T-helper 2 cell treated with Interferon-gamma antibody and Interleukin-4, amounts not matched to agents 5 μg/mL and 100 μg/mL, for 36 hours (primary cell): Measurements from ENCODE around the gene FCGBP.
A peak's percentile ranks its signal among the peaks of the same experiment; 100 is the strongest.

Source experiments
- DNase-seq: peaks from one replicate; pipeline ENCODE4 v3.0.0; 2021; ENCODE audit warnings: low spot score
- H3K27ac Mint-ChIP-seq: one replicate; pipeline ENCODE4 v1.8.0; 2021; ENCODE audit warnings: mild to moderate bottlenecking, mixed read lengths
- H3K27me3 Mint-ChIP-seq: one replicate; pipeline ENCODE4 v1.8.0; 2021; ENCODE audit warnings: low read depth, mixed read lengths
- H3K36me3 Mint-ChIP-seq: one replicate; pipeline ENCODE4 v1.8.0; 2021; ENCODE audit warnings: low read depth, mixed read lengths
- H3K4me1 Mint-ChIP-seq: one replicate; pipeline ENCODE4 v1.8.0; 2021; ENCODE audit warnings: low read depth, mixed read lengths
- H3K4me3 Mint-ChIP-seq: one replicate; pipeline ENCODE4 v1.8.0; 2022; ENCODE audit warnings: mild to moderate bottlenecking, moderate library complexity, mixed read lengths
- H3K9me3 Mint-ChIP-seq: one replicate; pipeline ENCODE4 v1.8.0; 2021; ENCODE audit warnings: mixed read lengths

The FCGBP gene

GRCh38 chr19:39937787-39938186 lies 3.4 kb upstream of the FCGBP start:
- H3K4me3 Mint-ChIP-seq: no peak overlapping the region
- no peak overlapping the region for H3K27ac Mint-ChIP-seq
- H3K4me1 Mint-ChIP-seq: peaks cover 61% of the 10 kb centered on the region
- H3K27me3 Mint-ChIP-seq: no peaks in the 10 kb centered on the region
- H3K9me3 Mint-ChIP-seq: peaks cover 27% of the 10 kb centered on the region
- no peak for DNase-seq
- peaks cover 19% of the 10 kb centered on the region for H3K36me3 Mint-ChIP-seq

- Mint-ChIP-seq H3K36me3 (peaks cover 19% of the 10 kb centered on the region), H3K9me3 (peaks cover 27% of the 10 kb centered on the region), H3K4me3 (peak overlapping the region; percentile 45), H3K27me3 (no peaks in the 10 kb centered on the region), H3K27ac (peak overlapping the region; percentile 83), H3K4me1 (peaks cover 58% of the 10 kb centered on the region)
- DNase-seq: peak; percentile 56
These were observed 2.8 kb upstream of the FCGBP start for GRCh38 chr19:39937094-39937720.

- peaks cover 54% of the 10 kb centered on the region for H3K4me1 Mint-ChIP-seq
- H3K4me3 Mint-ChIP-seq: peak overlapping the region; percentile 45
- peaks cover 19% of the 10 kb centered on the region for H3K36me3 Mint-ChIP-seq
- peaks cover 27% of the 10 kb centered on the region for H3K9me3 Mint-ChIP-seq
- peak overlapping the region; percentile 83 for H3K27ac Mint-ChIP-seq
- no peaks in the 10 kb centered on the region for H3K27me3 Mint-ChIP-seq
- no peak for DNase-seq
These were observed 2.2 kb upstream of the FCGBP start for GRCh38 chr19:39936622-39937021.

- H3K36me3 Mint-ChIP-seq: peaks cover 15% of the 10 kb centered on the region
- H3K27ac Mint-ChIP-seq: peak overlapping the region; percentile 83
- H3K27me3 Mint-ChIP-seq: no peaks in the 10 kb centered on the region
- H3K4me1 Mint-ChIP-seq: peaks cover 48% of the 10 kb centered on the region
- H3K9me3 Mint-ChIP-seq: peaks cover 25% of the 10 kb centered on the region
- H3K4me3 Mint-ChIP-seq: no peak overlapping the region
- no peak for DNase-seq
These were observed 1.6 kb upstream of the FCGBP start for GRCh38 chr19:39936020-39936419.

GRCh38 chr19:39935364-39935661 lies 879 bp upstream of the FCGBP start:
- H3K4me3 Mint-ChIP-seq: no peak overlapping the region
- H3K9me3 Mint-ChIP-seq: peaks cover 18% of the 10 kb centered on the region
- peaks cover 41% of the 10 kb centered on the region for H3K4me1 Mint-ChIP-seq
- H3K36me3 Mint-ChIP-seq: peaks cover 8% of the 10 kb centered on the region
- peak overlapping the region; percentile 71 for H3K27ac Mint-ChIP-seq
- H3K27me3 Mint-ChIP-seq: no peaks in the 10 kb centered on the region
- DNase-seq: no peak

- no peak for DNase-seq
- Mint-ChIP-seq H3K27me3 (no peaks in the 10 kb centered on the region), H3K27ac (no peak overlapping the region), H3K4me3 (no peak overlapping the region), H3K36me3 (peaks cover 2% of the 10 kb centered on the region), H3K4me1 (peaks cover 13% of the 10 kb centered on the region), H3K9me3 (no peaks in the 10 kb centered on the region)
These were observed 4.7 kb downstream of the FCGBP start for GRCh38 chr19:39929750-39930149.

GRCh38 chr19:39928357-39928725 lies 6.1 kb downstream of the FCGBP start:
- H3K4me1 Mint-ChIP-seq: peaks cover 7% of the 10 kb centered on the region
- no peaks in the 10 kb centered on the region for H3K27me3 Mint-ChIP-seq
- no peak overlapping the region for H3K4me3 Mint-ChIP-seq
- H3K9me3 Mint-ChIP-seq: no peaks in the 10 kb centered on the region
- H3K27ac Mint-ChIP-seq: no peak overlapping the region
- DNase-seq: no peak
- peaks cover 2% of the 10 kb centered on the region for H3K36me3 Mint-ChIP-seq

- Mint-ChIP-seq H3K27me3 (no peaks in the 10 kb centered on the region), H3K4me3 (no peak overlapping the region), H3K27ac (no peak overlapping the region), H3K36me3 (peaks cover 2% of the 10 kb centered on the region), H3K4me1 (peaks cover 7% of the 10 kb centered on the region), H3K9me3 (no peaks in the 10 kb centered on the region)
- no peak for DNase-seq
These were observed 6.7 kb downstream of the FCGBP start for GRCh38 chr19:39927524-39928356.

- peaks cover 2% of the 10 kb centered on the region for H3K36me3 Mint-ChIP-seq
These were observed 7.4 kb downstream of the FCGBP start for GRCh38 chr19:39927076-39927475.

GRCh38 chr19:39926170-39926760 lies 8.2 kb downstream of the FCGBP start:
- no peaks in the 10 kb centered on the region for H3K9me3 Mint-ChIP-seq
- no peak overlapping the region for H3K27ac Mint-ChIP-seq
- DNase-seq: no peak
- peaks cover 5% of the 10 kb centered on the region for H3K4me1 Mint-ChIP-seq
- H3K4me3 Mint-ChIP-seq: no peak overlapping the region
- peaks cover 2% of the 10 kb centered on the region for H3K36me3 Mint-ChIP-seq
- no peaks in the 10 kb centered on the region for H3K27me3 Mint-ChIP-seq

More at GRCh38 chr19:39927076-39927475, 7.4 kb downstream of the FCGBP start:
- no peaks in the 10 kb centered on the region for H3K9me3 Mint-ChIP-seq
- H3K4me3 Mint-ChIP-seq: no peak overlapping the region
- H3K27me3 Mint-ChIP-seq: no peaks in the 10 kb centered on the region
- no peak overlapping the region for H3K27ac Mint-ChIP-seq
- H3K4me1 Mint-ChIP-seq: peaks cover 5% of the 10 kb centered on the region
- DNase-seq: no peak

- DNase-seq: no peak
- no peak overlapping the region for H3K27ac Mint-ChIP-seq
- no peaks in the 10 kb centered on the region for H3K9me3 Mint-ChIP-seq
- peaks cover 2% of the 10 kb centered on the region for H3K36me3 Mint-ChIP-seq
- H3K4me1 Mint-ChIP-seq: peaks cover 5% of the 10 kb centered on the region
- no peaks in the 10 kb centered on the region for H3K27me3 Mint-ChIP-seq
- no peak overlapping the region for H3K4me3 Mint-ChIP-seq
These were observed 9.5 kb downstream of the FCGBP start for GRCh38 chr19:39924952-39925351.

GRCh38 chr19:39924389-39924788 lies 10.0 kb downstream of the FCGBP start:
- no peaks in the 10 kb centered on the region for H3K36me3 Mint-ChIP-seq
- DNase-seq: no peak
- no peaks in the 10 kb centered on the region for H3K9me3 Mint-ChIP-seq
- H3K27ac Mint-ChIP-seq: no peak overlapping the region
- H3K4me3 Mint-ChIP-seq: no peak overlapping the region
- H3K27me3 Mint-ChIP-seq: no peaks in the 10 kb centered on the region
- peaks cover 5% of the 10 kb centered on the region for H3K4me1 Mint-ChIP-seq

GRCh38 chr19:39923862-39924261 lies 10.6 kb downstream of the FCGBP start:
- no peaks in the 10 kb centered on the region for H3K9me3 Mint-ChIP-seq
- no peak overlapping the region for H3K4me3 Mint-ChIP-seq
- DNase-seq: no peak
- no peak overlapping the region for H3K27ac Mint-ChIP-seq
- H3K4me1 Mint-ChIP-seq: peaks cover 5% of the 10 kb centered on the region
- H3K27me3 Mint-ChIP-seq: no peaks in the 10 kb centered on the region
- no peaks in the 10 kb centered on the region for H3K36me3 Mint-ChIP-seq

- Mint-ChIP-seq H3K4me3 (no peak overlapping the region), H3K9me3 (no peaks in the 10 kb centered on the region), H3K27ac (no peak overlapping the region), H3K4me1 (no peaks in the 10 kb centered on the region), H3K27me3 (no peaks in the 10 kb centered on the region), H3K36me3 (no peaks in the 10 kb centered on the region)
- DNase-seq: no peak
These were observed 14.5 kb downstream of the FCGBP start for GRCh38 chr19:39919976-39920375.
